Gastroesophageal sphincter (tissue), 4 donors: ENCODE measurements around the gene LIPA. TPM values are rescaled to one million over a fixed set of nuclear protein-coding genes. Genes with fewer than 3 reads are reported as not detected.
"Not testable (repeated sequence)": the region's sequence is repeated elsewhere in the genome, so short reads cannot be mapped to it uniquely, and the experiment has no call there.

ENCODE experiments used
- ATAC-seq: fragments of 150-250 bp; one replicate; pipeline ENCODE4 v1.9.1; 2016; ENCODE audit warnings: mild to moderate bottlenecking, moderate library complexity
- H3K27ac ChIP-seq, 4 donors: fragments of 200-600 bp; sonication (generic) in 3 of 4; 1 replicate in 3 of 4; 2 replicates in 1 of 4; pipeline ENCODE4 v1.5.1; 2016 to 2019
- H3K27me3 ChIP-seq: fragments of 200-600 bp; sonication (generic); one replicate; pipeline ENCODE4 v1.5.1; 2019
- H3K36me3 ChIP-seq, 2 donors: fragments of 200-600 bp; sonication (generic); one replicate each; pipeline ENCODE4 v1.5.1; 2019; ENCODE audit warnings: control low read depth in 1 of 2
- H3K4me1 ChIP-seq, 3 donors: fragments of 200-600 bp; sonication (generic); 1 replicate in 2 of 3; 2 replicates in 1 of 3; pipeline ENCODE4 v1.5.1; 2016 to 2019; ENCODE audit warnings: control low read depth in 2 of 3
- H3K4me3 ChIP-seq, 2 donors: fragments of 200-600 bp; sonication (generic); one replicate each; pipeline ENCODE4 v1.5.1; 2019; ENCODE audit warnings: mild to moderate bottlenecking in 1 of 2, moderate library complexity in 1 of 2
- H3K9me3 ChIP-seq, 3 donors: fragments of 200-600 bp; sonication (generic); one replicate each; pipeline ENCODE4 v1.5.1; 2017 to 2019; ENCODE audit warnings: control low read depth in 2 of 3
- EP300 ChIP-seq: sonication (generic); formaldehyde crosslinking; IDR thresholded peaks from one replicate; pipeline ENCODE4 v1.6.1; 2017; ENCODE audit warnings: antibody characterized with exemption, mild to moderate bottlenecking
- POLR2A ChIP-seq, 2 donors: fragments of 450-650 bp; IDR thresholded peaks; one replicate each; pipeline ENCODE4 v1.6.1; 2017; ENCODE audit warnings: antibody characterized with exemption in 2 of 2, mild to moderate bottlenecking in 2 of 2, moderate library complexity in 1 of 2
- POLR2AphosphoS5 ChIP-seq: sonication (generic); formaldehyde crosslinking; IDR thresholded peaks from one replicate; pipeline ENCODE4 v1.6.1; 2017; ENCODE audit warnings: antibody characterized with exemption
- WGBS, 2 donors: methylation state at CpG; one replicate each; pipeline ENCODE4 v1.1.5; 2018; ENCODE audit warnings: low coverage in 1 of 2; 5-methylcytosine and 5-hydroxymethylcytosine counted together
- total RNA-seq, 4 donors: library from RNA; depleted of rRNA; stranded (reverse); fragments of >200 nt; gene quantifications; one replicate each; pipeline ENCODE4 v1.1.0, GENCODE V29; 2016
- TF ChIP-seq, protein P1 (sequence below), 4 experiments: fragments of 200-600 bp in 2 of 4; fragments of 450-650 bp in 2 of 4; sonication (generic) in 1 of 4; IDR thresholded peaks; one replicate each; pipeline ENCODE4 v1.5.1; 2017 to 2019; ENCODE audit warnings: antibody characterized with exemption in 4 of 4, mild to moderate bottlenecking in 2 of 4, moderate library complexity in 2 of 4

The LIPA gene
- total RNA-seq, 4 donors from 2014 or later: 15.7 to 46.0 (median 22.3) TPM

- peaks cover 8 to 32% (median 9%) of the 10 kb centered on the region in 3 donors for H3K4me1 ChIP-seq
- H3K9me3 ChIP-seq: no peaks in the 10 kb centered on the region
- no peaks in the 10 kb centered on the region for H3K36me3 ChIP-seq
- TF ChIP-seq EP300: no peak
- TF ChIP-seq POLR2A (IDR thresholded peaks at IDR 0.05): no peak
- no peak for TF ChIP-seq POLR2AphosphoS5
- TF ChIP-seq, protein P1, sequence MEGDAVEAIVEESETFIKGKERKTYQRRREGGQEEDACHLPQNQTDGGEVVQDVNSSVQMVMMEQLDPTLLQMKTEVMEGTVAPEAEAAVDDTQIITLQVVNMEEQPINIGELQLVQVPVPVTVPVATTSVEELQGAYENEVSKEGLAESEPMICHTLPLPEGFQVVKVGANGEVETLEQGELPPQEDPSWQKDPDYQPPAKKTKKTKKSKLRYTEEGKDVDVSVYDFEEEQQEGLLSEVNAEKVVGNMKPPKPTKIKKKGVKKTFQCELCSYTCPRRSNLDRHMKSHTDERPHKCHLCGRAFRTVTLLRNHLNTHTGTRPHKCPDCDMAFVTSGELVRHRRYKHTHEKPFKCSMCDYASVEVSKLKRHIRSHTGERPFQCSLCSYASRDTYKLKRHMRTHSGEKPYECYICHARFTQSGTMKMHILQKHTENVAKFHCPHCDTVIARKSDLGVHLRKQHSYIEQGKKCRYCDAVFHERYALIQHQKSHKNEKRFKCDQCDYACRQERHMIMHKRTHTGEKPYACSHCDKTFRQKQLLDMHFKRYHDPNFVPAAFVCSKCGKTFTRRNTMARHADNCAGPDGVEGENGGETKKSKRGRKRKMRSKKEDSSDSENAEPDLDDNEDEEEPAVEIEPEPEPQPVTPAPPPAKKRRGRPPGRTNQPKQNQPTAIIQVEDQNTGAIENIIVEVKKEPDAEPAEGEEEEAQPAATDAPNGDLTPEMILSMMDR (IDR thresholded peaks at IDR 0.05): no peak
- 50 to 59% methylated on average over 1 of the region's 5 CpGs for WGBS, 2 donors
- ATAC-seq: peak; percentile 45
- no peaks in the 10 kb centered on the region for H3K27me3 ChIP-seq
- peak overlapping the region; percentile 66 to 73 (median 68) for H3K27ac ChIP-seq
- H3K4me3 ChIP-seq: no peak overlapping the region
These were observed 44.7 kb upstream of the LIPA start for GRCh38 chr10:89296220-89296648.

- peak; percentile 80 for ATAC-seq
- Histone ChIP-seq H3K27ac (peak overlapping the region; percentile 25 to 73 (median 67)), H3K4me1 (peaks cover 4 to 25% (median 9%) of the 10 kb centered on the region in 3 donors), H3K4me3 (no peak overlapping the region), H3K36me3 (no peaks in the 10 kb centered on the region), H3K9me3 (no peaks in the 10 kb centered on the region), H3K27me3 (no peaks in the 10 kb centered on the region)
- WGBS, 2 donors: 20 to 50% methylated on average over 1 of the region's 1 CpG
- TF ChIP-seq POLR2A (IDR thresholded peaks at IDR 0.05) (no peak), POLR2AphosphoS5 (peak; percentile 68)
These were observed 44.0 kb upstream of the LIPA start for GRCh38 chr10:89295597-89295996.

DNA sequence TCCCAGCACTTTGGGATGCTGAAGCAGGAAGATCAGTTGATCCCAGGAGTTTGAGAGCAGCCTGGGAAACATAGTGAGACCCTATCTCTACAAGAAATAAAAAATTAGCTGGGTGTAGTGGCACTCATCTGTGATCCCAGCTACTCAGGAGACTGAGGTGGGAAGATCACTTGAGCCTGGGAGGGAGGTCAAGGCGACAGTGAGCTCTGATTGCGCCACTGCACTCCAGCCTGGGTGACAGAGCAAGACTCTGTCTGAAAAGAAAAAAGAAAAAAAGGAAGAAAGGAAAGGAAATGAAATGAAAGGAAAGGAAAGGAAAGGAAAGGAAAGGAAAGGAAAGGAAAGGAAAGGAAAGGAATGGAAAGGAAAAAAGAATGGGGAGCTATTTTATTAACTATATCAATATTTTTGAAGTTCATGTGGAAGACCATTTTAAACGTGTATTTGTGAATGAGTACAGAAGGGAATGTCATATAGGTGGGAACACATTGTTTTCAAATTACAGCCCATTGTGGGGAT lies 43.2 kb upstream of the LIPA start:
- TF ChIP-seq, protein P1 (IDR thresholded peaks at IDR 0.05): no peak
- TF ChIP-seq POLR2A (IDR thresholded peaks at IDR 0.05) (no peak), EP300 (no peak), POLR2AphosphoS5 (no peak)
- H3K4me1 ChIP-seq: peaks cover 4 to 24% (median 9%) of the 10 kb centered on the region in 3 donors
- no peaks in the 10 kb centered on the region for H3K36me3 ChIP-seq
- H3K9me3 ChIP-seq: no peaks in the 10 kb centered on the region
- WGBS, 2 donors: 83 to 100% methylated on average over 2 to 3 of the region's 3 CpGs
- H3K27me3 ChIP-seq: no peaks in the 10 kb centered on the region
- H3K27ac ChIP-seq: no peak overlapping the region
- ATAC-seq: no peak
- no peak overlapping the region for H3K4me3 ChIP-seq

GRCh38 chr10:89285303-89285702 lies 33.7 kb upstream of the LIPA start:
- peaks cover 12 to 32% (median 20%) of the 10 kb centered on the region in 3 donors for H3K4me1 ChIP-seq
- not testable (repeated sequence) for H3K27me3 ChIP-seq, H3K9me3 ChIP-seq, H3K4me3 ChIP-seq, ATAC-seq, H3K36me3 ChIP-seq
- H3K27ac ChIP-seq: peak overlapping the region in 3 of 4 donors; percentile 82 to 86 (median 83)
- WGBS, 2 donors: 65 to 66% methylated on average over 4 of the region's 4 CpGs

- 89 to 96% methylated on average over 4 to 5 of the region's 6 CpGs for WGBS, 2 donors
- not testable (repeated sequence) for ATAC-seq, H3K4me3 ChIP-seq, H3K27me3 ChIP-seq, H3K9me3 ChIP-seq, H3K36me3 ChIP-seq
- H3K27ac ChIP-seq: peak overlapping the region; percentile 82 to 87 (median 84)
- peaks cover 12 to 32% (median 20%) of the 10 kb centered on the region in 3 donors for H3K4me1 ChIP-seq
These were observed 33.1 kb upstream of the LIPA start for GRCh38 chr10:89284711-89285110.

- peak overlapping the region; percentile 11 to 26 for H3K4me3 ChIP-seq
- H3K4me1 ChIP-seq: peaks cover 19 to 38% (median 21%) of the 10 kb centered on the region in 3 donors
- ATAC-seq: peak; percentile 96
- WGBS, 2 donors: 4 to 5% methylated on average over 3 of the region's 4 CpGs
- no peaks in the 10 kb centered on the region for H3K36me3 ChIP-seq
- H3K27ac ChIP-seq: peak overlapping the region; percentile 82 to 87 (median 84)
- TF ChIP-seq POLR2AphosphoS5 (peak; percentile 82), POLR2A (IDR thresholded peaks at IDR 0.05) (no peak)
- no peaks in the 10 kb centered on the region for H3K27me3 ChIP-seq
- H3K9me3 ChIP-seq: no peaks in the 10 kb centered on the region
These were observed 32.4 kb upstream of the LIPA start for GRCh38 chr10:89283936-89284475.
